CD4-positive, alpha-beta T cell (primary cell): ENCODE results near the gene WDR4. TPM values are rescaled to one million over a fixed set of nuclear protein-coding genes. Genes with fewer than 3 reads are reported as not detected.

Experiments
- ATAC-seq: fragments of 200-7000 bp; cut with Tn5 transposase; one replicate; pipeline ENCODE4 v1.10.0; 2022; ENCODE audit warnings: mild to moderate bottlenecking; ENCODE audit not compliant: poor library complexity
- CTCF ChIA-PET: fragments of 350-600 bp; sonication (Branson Sonifier 250); formaldehyde crosslinking; loops from one replicate; lab custom pipeline; 2021; ENCODE audit warnings: antibody characterized with exemption, inconsistent platforms; lab: Charles Lee
- POLR2A ChIA-PET: fragments of 350-600 bp; sonication (Branson Sonifier 250); formaldehyde crosslinking; loops from one replicate; lab custom pipeline; 2021; ENCODE audit warnings: antibody characterized with exemption, inconsistent platforms; lab: Charles Lee
- DNase-seq, 14 experiments: peaks; one replicate each; pipeline ENCODE4 v3.0.0-alpha.2; 2013 to 2020; ENCODE audit warnings: mixed read lengths in 2 of 14
- H3K27ac ChIP-seq, 2 donors: one replicate each; pipeline versions ENCODE4 v1.5.1 to v1.7.0; 2013; ENCODE audit warnings: low read length in 2 of 2, low read depth in 1 of 2, mild to moderate bottlenecking in 1 of 2
- H3K27me3 ChIP-seq, 2 experiments: 1 replicate in 1 of 2; 2 replicates in 1 of 2; pipeline versions ENCODE4 v1.6.1 to v1.7.0; 2013; ENCODE audit warnings: low read length in 2 of 2, control low read depth in 1 of 2, mild to moderate bottlenecking in 1 of 2, moderate library complexity in 1 of 2; ENCODE audit not compliant: insufficient read depth in 2 of 2, control insufficient read depth in 1 of 2
- H3K36me3 ChIP-seq: one replicate; pipeline ENCODE4 v1.6.1; 2013; ENCODE audit warnings: low read length, control low read depth; ENCODE audit not compliant: insufficient read depth
- H3K4me1 ChIP-seq: one replicate; pipeline ENCODE4 v1.6.1; 2013; ENCODE audit warnings: low read length, control low read depth; ENCODE audit not compliant: insufficient read depth
- H3K4me3 ChIP-seq: one replicate; pipeline ENCODE4 v1.5.1; 2013; ENCODE audit warnings: mild to moderate bottlenecking, low read length, moderate library complexity
- H3K9me3 ChIP-seq, 2 experiments: 1 replicate in 1 of 2; 2 replicates in 1 of 2; pipeline versions ENCODE4 v1.6.1 to v1.7.0; 2013; ENCODE audit warnings: low read length in 2 of 2, mild to moderate bottlenecking in 2 of 2, control low read depth in 1 of 2, moderate library complexity in 1 of 2; ENCODE audit not compliant: control insufficient read depth in 1 of 2, insufficient read depth in 1 of 2
- H3K27ac Mint-ChIP-seq: one replicate; pipeline ENCODE4 v1.8.0; 2020; ENCODE audit warnings: mixed read lengths
- H3K27me3 Mint-ChIP-seq: one replicate; pipeline ENCODE4 v1.8.0; 2021; ENCODE audit warnings: mixed read lengths
- H3K36me3 Mint-ChIP-seq: one replicate; pipeline ENCODE4 v1.8.0; 2021; ENCODE audit warnings: low read depth, mixed read lengths
- H3K4me1 Mint-ChIP-seq: one replicate; pipeline ENCODE4 v1.8.0; 2021; ENCODE audit warnings: low read depth, mixed read lengths
- H3K4me3 Mint-ChIP-seq: one replicate; pipeline ENCODE4 v1.8.0; 2020; ENCODE audit warnings: mild to moderate bottlenecking, mixed read lengths
- H3K9me3 Mint-ChIP-seq: one replicate; pipeline ENCODE4 v1.8.0; 2020; ENCODE audit warnings: mixed read lengths
- intact Hi-C, 2 experiments: fragments of 100-400 bp; cut with DNase I in 1 of 2; cut with micrococcal nuclease in 1 of 2; formaldehyde crosslinking; loops; one replicate each; pipeline versions ENCODE4 v1.15.1 to v1.9.0; 2023 to 2025; cut with DNase I, micrococcal nuclease
- total RNA-seq, 174 experiments: library from RNA in 2 of 174; stranded (reverse) in 2 of 174; gene quantifications; one replicate each; pipeline ENCODE4 v1.2.3 and lab custom pipeline; 2021 to 2026
- TF ChIP-seq, protein P1 (sequence below): fragments of 200-600 bp; IDR thresholded peaks from one replicate; pipeline ENCODE4 v1.8.0; 2022; ENCODE audit warnings: antibody characterized with exemption, mild to moderate bottlenecking

WDR4 gene
- total RNA-seq, 2 experiments from 2014 or later, result 11.3 to 12.9 TPM

GRCh38 chr21:42827588-42827987 lies 51.8 kb downstream of the WDR4 start:
- Histone ChIP-seq H3K4me1 (peaks cover 25% of the 10 kb centered on the region), H3K4me3 (no peak overlapping the region), H3K36me3 (no peaks in the 10 kb centered on the region), H3K27me3 (peaks cover 0 to 4% of the 10 kb centered on the region in 2 experiments), H3K27ac (no peak overlapping the region), H3K9me3 (no peaks in the 10 kb centered on the region)
- TF ChIP-seq, protein P1, sequence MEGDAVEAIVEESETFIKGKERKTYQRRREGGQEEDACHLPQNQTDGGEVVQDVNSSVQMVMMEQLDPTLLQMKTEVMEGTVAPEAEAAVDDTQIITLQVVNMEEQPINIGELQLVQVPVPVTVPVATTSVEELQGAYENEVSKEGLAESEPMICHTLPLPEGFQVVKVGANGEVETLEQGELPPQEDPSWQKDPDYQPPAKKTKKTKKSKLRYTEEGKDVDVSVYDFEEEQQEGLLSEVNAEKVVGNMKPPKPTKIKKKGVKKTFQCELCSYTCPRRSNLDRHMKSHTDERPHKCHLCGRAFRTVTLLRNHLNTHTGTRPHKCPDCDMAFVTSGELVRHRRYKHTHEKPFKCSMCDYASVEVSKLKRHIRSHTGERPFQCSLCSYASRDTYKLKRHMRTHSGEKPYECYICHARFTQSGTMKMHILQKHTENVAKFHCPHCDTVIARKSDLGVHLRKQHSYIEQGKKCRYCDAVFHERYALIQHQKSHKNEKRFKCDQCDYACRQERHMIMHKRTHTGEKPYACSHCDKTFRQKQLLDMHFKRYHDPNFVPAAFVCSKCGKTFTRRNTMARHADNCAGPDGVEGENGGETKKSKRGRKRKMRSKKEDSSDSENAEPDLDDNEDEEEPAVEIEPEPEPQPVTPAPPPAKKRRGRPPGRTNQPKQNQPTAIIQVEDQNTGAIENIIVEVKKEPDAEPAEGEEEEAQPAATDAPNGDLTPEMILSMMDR, result no peak
- no peaks in the 10 kb centered on the region for H3K9me3 Mint-ChIP-seq
- H3K27ac Mint-ChIP-seq, result no peak overlapping the region
- ChIA-PET POLR2A (no interaction called here), CTCF (no interaction called here)
- H3K27me3 Mint-ChIP-seq, result peaks cover 20% of the 10 kb centered on the region
- no peak overlapping the region for H3K4me3 Mint-ChIP-seq
- ATAC-seq, result no peak
- intact Hi-C loops, result no loop called here
- DNase-seq, result no peak
- H3K4me1 Mint-ChIP-seq, result peaks cover 37% of the 10 kb centered on the region
- H3K36me3 Mint-ChIP-seq, result no peaks in the 10 kb centered on the region

- no peak for ATAC-seq
- no peaks in the 10 kb centered on the region for H3K36me3 ChIP-seq
- no peak overlapping the region for H3K4me3 ChIP-seq
- intact Hi-C loops, result no loop called here
- TF ChIP-seq, protein P1, result no peak
- ChIA-PET POLR2A (no interaction called here), CTCF (interaction anchor here (1.5 kb wide), 1 partner anchor 228 kb away, joined by 3 read pairs; no protein-coding TSS in a partner anchor)
- no peak overlapping the region for H3K27ac Mint-ChIP-seq
- H3K4me1 ChIP-seq, result no peaks in the 10 kb centered on the region
- no peak for DNase-seq
- H3K27me3 Mint-ChIP-seq, result peaks cover 17% of the 10 kb centered on the region
- H3K9me3 Mint-ChIP-seq, result no peaks in the 10 kb centered on the region
- no peaks in the 10 kb centered on the region for H3K9me3 ChIP-seq
- no peaks in the 10 kb centered on the region for H3K36me3 Mint-ChIP-seq
- H3K4me3 Mint-ChIP-seq, result no peak overlapping the region
- H3K4me1 Mint-ChIP-seq, result peaks cover 9% of the 10 kb centered on the region
- no peak overlapping the region for H3K27ac ChIP-seq
- H3K27me3 ChIP-seq, result peaks cover 4 to 5% of the 10 kb centered on the region in 2 experiments
Measured at GRCh38 chr21:42820616-42821465, 58.5 kb downstream of the WDR4 start.

DNA sequence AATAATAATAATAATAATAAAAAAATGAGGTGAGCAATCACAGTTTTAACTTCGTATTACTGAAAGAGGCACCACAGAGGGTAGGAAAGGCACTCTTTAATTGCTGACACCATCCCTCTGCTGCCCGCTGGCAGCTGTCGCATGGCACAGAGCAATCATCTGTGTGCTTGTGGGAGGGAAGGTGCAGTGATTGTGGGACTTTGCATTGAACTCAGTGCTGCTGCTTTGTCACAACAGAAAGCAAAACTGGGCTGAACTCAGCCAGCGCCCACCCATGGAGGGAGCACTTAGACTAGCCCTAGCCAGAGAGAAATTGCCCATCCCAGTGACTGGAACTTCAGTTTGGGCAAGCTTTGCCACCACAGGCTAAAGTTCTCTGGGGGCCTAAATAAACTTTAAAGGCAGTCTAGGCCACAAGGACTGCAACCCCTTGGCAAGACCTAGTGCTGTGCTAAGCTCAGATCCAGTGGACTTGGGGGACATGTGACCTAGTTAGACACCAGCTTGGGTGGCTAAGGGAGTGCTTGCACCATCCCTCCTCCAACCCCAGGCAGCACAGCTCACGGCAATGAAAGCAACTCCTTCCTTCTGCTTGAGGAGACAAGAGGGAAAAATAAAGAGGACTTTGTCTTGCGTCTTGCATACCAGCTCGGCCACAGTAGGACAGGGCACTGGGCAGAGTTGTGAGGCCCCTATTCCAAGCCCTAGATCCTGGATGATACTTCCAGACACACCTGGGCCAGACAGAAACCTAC lies 59.3 kb downstream of the WDR4 start:
- H3K4me3 ChIP-seq, result no peak overlapping the region
- Mint-ChIP-seq H3K9me3 (no peaks in the 10 kb centered on the region), H3K27ac (no peak overlapping the region), H3K4me1 (peaks cover 5% of the 10 kb centered on the region), H3K36me3 (no peaks in the 10 kb centered on the region), H3K27me3 (peaks cover 9% of the 10 kb centered on the region), H3K4me3 (no peak overlapping the region)
- intact Hi-C loops, result loop anchor here (5.0 to 10.0 kb wide), 4 partner anchors 38 to 228 kb away; no protein-coding TSS in a partner anchor
- CTCF ChIA-PET, result interaction anchor here (1.0 to 1.5 kb wide), 2 partner anchors 227 kb away, joined by 3 read pairs; no protein-coding TSS in a partner anchor
- DNase-seq (no peak), ATAC-seq (no peak)
- H3K27me3 ChIP-seq, result peaks cover 4 to 5% of the 10 kb centered on the region in 2 experiments
- POLR2A ChIA-PET, result no interaction called here
- TF ChIP-seq, protein P1, result no peak
- no peak overlapping the region for H3K27ac ChIP-seq
- no peaks in the 10 kb centered on the region for H3K36me3 ChIP-seq
- no peaks in the 10 kb centered on the region for H3K9me3 ChIP-seq
- no peaks in the 10 kb centered on the region for H3K4me1 ChIP-seq
